VCaP (cell line): ENCODE measurements around the gene TMEM222.
"Not testable (repeated sequence)": the region's sequence is repeated elsewhere in the genome, so short reads cannot be mapped to it uniquely, and the experiment has no call there.

Source experiments
- H3K27ac ChIP-seq: fragments of 450-650 bp; 2 replicates; pipeline ENCODE4 v1.5.1; 2017
- TF ChIP-seq, protein P1 (sequence below): fragments of 450-650 bp; conservative IDR thresholded peaks from 2 replicates; pipeline ENCODE4 v1.5.1; 2017; ENCODE audit warnings: mild to moderate bottlenecking, moderate library complexity

The TMEM222 gene

DNA sequence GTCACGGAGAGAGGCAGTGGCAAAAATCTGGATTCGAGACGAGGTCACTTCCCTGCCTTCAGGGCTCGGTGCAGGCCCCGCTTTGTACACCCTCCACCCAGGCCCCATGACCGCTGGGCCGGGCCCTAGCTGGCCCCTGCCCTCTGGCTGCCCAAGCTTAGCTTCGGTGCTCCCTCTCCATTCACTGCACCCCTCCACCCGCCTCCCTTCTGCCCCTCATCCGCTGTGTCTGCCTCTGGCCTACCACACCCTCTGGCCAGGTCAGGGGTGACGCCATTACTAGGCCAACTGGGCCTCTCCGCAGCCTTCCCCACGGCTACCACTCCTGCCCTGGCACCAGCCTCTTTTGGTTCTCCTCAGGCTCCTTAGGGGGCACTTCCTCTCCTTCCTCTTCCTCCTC lies 61.7 kb downstream of the TMEM222 start:
- H3K27ac ChIP-seq = no peak overlapping the region
- TF ChIP-seq, protein P1, sequence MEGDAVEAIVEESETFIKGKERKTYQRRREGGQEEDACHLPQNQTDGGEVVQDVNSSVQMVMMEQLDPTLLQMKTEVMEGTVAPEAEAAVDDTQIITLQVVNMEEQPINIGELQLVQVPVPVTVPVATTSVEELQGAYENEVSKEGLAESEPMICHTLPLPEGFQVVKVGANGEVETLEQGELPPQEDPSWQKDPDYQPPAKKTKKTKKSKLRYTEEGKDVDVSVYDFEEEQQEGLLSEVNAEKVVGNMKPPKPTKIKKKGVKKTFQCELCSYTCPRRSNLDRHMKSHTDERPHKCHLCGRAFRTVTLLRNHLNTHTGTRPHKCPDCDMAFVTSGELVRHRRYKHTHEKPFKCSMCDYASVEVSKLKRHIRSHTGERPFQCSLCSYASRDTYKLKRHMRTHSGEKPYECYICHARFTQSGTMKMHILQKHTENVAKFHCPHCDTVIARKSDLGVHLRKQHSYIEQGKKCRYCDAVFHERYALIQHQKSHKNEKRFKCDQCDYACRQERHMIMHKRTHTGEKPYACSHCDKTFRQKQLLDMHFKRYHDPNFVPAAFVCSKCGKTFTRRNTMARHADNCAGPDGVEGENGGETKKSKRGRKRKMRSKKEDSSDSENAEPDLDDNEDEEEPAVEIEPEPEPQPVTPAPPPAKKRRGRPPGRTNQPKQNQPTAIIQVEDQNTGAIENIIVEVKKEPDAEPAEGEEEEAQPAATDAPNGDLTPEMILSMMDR = no peak

GRCh38 chr1:27384797-27385196 lies 62.8 kb downstream of the TMEM222 start:
- H3K27ac ChIP-seq = not testable (repeated sequence)
